HCT116 (cell line): ENCODE data around the gene PRM1. TPM values are rescaled to one million over a fixed set of nuclear protein-coding genes. Genes with fewer than 3 reads are reported as not detected.

Source experiments
- ATAC-seq: fragments of 200-7000 bp; cut with Tn5 transposase; 2 replicates; pipeline ENCODE4 v1.9.1; 2020; ENCODE audit warnings: mild to moderate bottlenecking, moderate library complexity
- BruUV-seq: library from RNA; stranded (reverse); fragments of 400-500 nt; replicated peaks from 2 replicates; lab custom pipeline; 2021; lab: Mats Ljungman, UMichigan
- CTCF ChIA-PET: fragments of 300-600 bp; sonication (Branson Sonifier 250); formaldehyde crosslinking; loops from one replicate; lab custom pipeline; 2021; ENCODE audit warnings: antibody characterized with exemption; lab: Charles Lee
- POLR2A ChIA-PET: fragments of 300-600, 350-600 bp; sonication (Branson Sonifier 250); formaldehyde crosslinking; loops from one replicate; lab custom pipeline; 2021; ENCODE audit warnings: antibody characterized with exemption; lab: Charles Lee
- RAD21 ChIA-PET, 2 experiments: fragments of 300-600 bp; sonication (Branson Sonifier 250); formaldehyde crosslinking; loops; one replicate each; lab custom pipeline; 2023; ENCODE audit warnings: low total read pairs in 2 of 2; ENCODE audit not compliant: uncharacterized antibody in 2 of 2, unreplicated experiment in 2 of 2, low non-redundant PET in 1 of 2; lab: Charles Lee
- DNase-seq: peaks from one replicate; pipeline ENCODE4 v3.0.0-alpha.2; 2010; ENCODE audit warnings: low read depth, low spot score
- H2AFZ ChIP-seq: fragments of 200-600 bp; shearing (Covaris generic), sonication (generic); 2 replicates; pipeline ENCODE4 v1.6.1; 2017; ENCODE audit warnings: low read depth, mixed run types, mixed read lengths, antibody characterized with exemption, low read length; ENCODE audit not compliant: poor library complexity, severe bottlenecking
- H3K27ac ChIP-seq: 2 replicates; pipeline ENCODE4 v1.5.1; 2012; ENCODE audit warnings: low read depth, low read length
- H3K27me3 ChIP-seq: fragments of 200-600 bp; sonication (generic); 2 replicates; pipeline ENCODE4 v1.6.1; 2016; ENCODE audit warnings: mixed run types, low read length, mixed read lengths; ENCODE audit not compliant: insufficient read depth
- H3K36me3 ChIP-seq, 2 experiments: fragments of 200-500 bp in 1 of 2; fragments of 200-600 bp in 1 of 2; sonication (Bioruptor generic) in 1 of 2; sonication (generic) in 1 of 2; 2 replicates each; pipeline versions ENCODE4 v1.5.1 to v1.6.1; 2014 to 2016; ENCODE audit warnings: low read length in 2 of 2, inconsistent platforms in 1 of 2, mixed read lengths in 1 of 2, mixed run types in 1 of 2; ENCODE audit not compliant: insufficient read depth in 2 of 2, control insufficient read depth in 1 of 2
- H3K4me1 ChIP-seq, 2 experiments: fragments of 200-600 bp in 1 of 2; sonication (generic) in 1 of 2; 2 replicates each; pipeline versions ENCODE4 v1.5.1 to v1.6.1; 2012 to 2017; ENCODE audit warnings: low read length in 2 of 2, inconsistent platforms in 1 of 2, mild to moderate bottlenecking in 1 of 2, mixed read lengths in 1 of 2, mixed run types in 1 of 2, moderate library complexity in 1 of 2; ENCODE audit not compliant: insufficient read depth in 2 of 2, control insufficient read depth in 1 of 2
- H3K4me2 ChIP-seq: fragments of 200-600 bp; sonication (generic); 2 replicates; pipeline ENCODE4 v1.6.1; 2017; ENCODE audit warnings: mixed run types, low read length, mixed read lengths
- H3K4me3 ChIP-seq, 2 experiments: fragments of 200-600 bp in 1 of 2; sonication (generic) in 1 of 2; replicated peaks in 1 of 2; 2 replicates each; pipeline ENCODE4 v1.5.1; 2011 to 2016; ENCODE audit warnings: low read length in 2 of 2, control low read depth in 1 of 2, low read depth in 1 of 2, mild to moderate bottlenecking in 1 of 2, mixed read lengths in 1 of 2, mixed run types in 1 of 2
- H3K79me2 ChIP-seq: fragments of 200-600 bp; sonication (generic); 2 replicates; pipeline ENCODE4 v1.6.1; 2017; ENCODE audit warnings: mild to moderate bottlenecking, mixed run types, low read length, moderate library complexity, mixed read lengths; ENCODE audit not compliant: insufficient read depth
- H3K9ac ChIP-seq: fragments of 200-600 bp; sonication (generic); 2 replicates; pipeline ENCODE4 v1.6.1; 2016; ENCODE audit warnings: low read length, mixed read lengths
- H3K9me2 ChIP-seq: fragments of 200-600 bp; sonication (generic), shearing (Covaris generic); 2 replicates; pipeline ENCODE4 v1.6.1; 2017; ENCODE audit warnings: mixed run types, mild to moderate bottlenecking, moderate library complexity; ENCODE audit not compliant: insufficient read depth
- H3K9me3 ChIP-seq, 2 experiments: fragments of 200-500 bp in 1 of 2; fragments of 200-600 bp in 1 of 2; sonication (Bioruptor generic) in 1 of 2; sonication (generic) in 1 of 2; 2 replicates each; pipeline ENCODE4 v1.6.1; 2014 to 2017; ENCODE audit warnings: low read length in 2 of 2, mixed read lengths in 2 of 2, inconsistent platforms in 1 of 2, low read depth in 1 of 2, mild to moderate bottlenecking in 1 of 2, mixed run types in 1 of 2, moderate library complexity in 1 of 2; ENCODE audit not compliant: control insufficient read depth in 1 of 2, insufficient read depth in 1 of 2
- H4K20me1 ChIP-seq: fragments of 200-600 bp; sonication (generic), shearing (Covaris generic); 2 replicates; pipeline ENCODE4 v1.6.1; 2017; ENCODE audit warnings: mixed run types, mild to moderate bottlenecking, moderate library complexity; ENCODE audit not compliant: insufficient read depth
- ATF3 ChIP-seq: IDR thresholded peaks from 2 replicates; pipeline ENCODE4 v1.6.1; 2012
- EZH2phosphoT487 ChIP-seq: fragments of 200-600 bp; IDR thresholded peaks from 2 replicates; pipeline ENCODE4 v1.6.1; 2018; ENCODE audit warnings: antibody characterized with exemption, borderline replicate concordance
- FOSL1 ChIP-seq: IDR thresholded peaks from 2 replicates; pipeline ENCODE4 v1.6.1; 2012; ENCODE audit warnings: low read depth
- JUND ChIP-seq: IDR thresholded peaks from 2 replicates; pipeline ENCODE4 v1.6.1; 2012
- MAX ChIP-seq: IDR thresholded peaks from 2 replicates; pipeline ENCODE4 v1.6.1; 2012
- POLR2AphosphoS5 ChIP-seq: IDR thresholded peaks from 2 replicates; pipeline ENCODE4 v1.6.1; 2011; ENCODE audit warnings: mild to moderate bottlenecking, low read depth, low read length, moderate library complexity
- SIN3A ChIP-seq: IDR thresholded peaks from 2 replicates; pipeline ENCODE4 v1.6.1; 2012; ENCODE audit warnings: low read depth
- SP1 ChIP-seq: IDR thresholded peaks from 2 replicates; pipeline ENCODE4 v1.6.1; 2012; ENCODE audit warnings: low read depth
- ZFX ChIP-seq: fragments of 450-650 bp; IDR thresholded peaks from 2 replicates; pipeline ENCODE4 v1.6.1; 2017
- intact Hi-C: fragments of 100-400 bp; cut with micrococcal nuclease; formaldehyde crosslinking; loops from 2 replicates; pipeline ENCODE4 v1.10.0; 2022
- total RNA-seq: library from RNA; stranded (reverse); gene quantifications from one replicate; pipeline ENCODE4 v1.2.1, GENCODE V29; 2021; ENCODE audit not compliant: unreplicated experiment

The PRM1 gene
- total RNA-seq, 1 experiment from 2014 or later, result not detected

- RAD21 ChIA-PET, result no interaction called here
- peaks cover 0 to 13% of the 10 kb centered on the region in 2 experiments; a peak in 2 of 4 replicates for H3K4me1 ChIP-seq
- H3K9ac ChIP-seq, result no peak overlapping the region
- H3K79me2 ChIP-seq, result no peaks in the 10 kb centered on the region
- ATAC-seq (no peak), DNase-seq (no peak)
- no peaks in the 10 kb centered on the region for H3K27me3 ChIP-seq
- POLR2A ChIA-PET, result interaction anchor here (0.9 kb wide), 1 partner anchor 14 kb away, joined by 3 read pairs; the partner anchor contains the start of gene SOCS1
- H2AFZ ChIP-seq, result no peak overlapping the region
- BruUV-seq, result no TSS peak
- intact Hi-C loops, result no loop called here
- CTCF ChIA-PET, result no interaction called here
- H3K9me2 ChIP-seq, result no peaks in the 10 kb centered on the region
- H3K9me3 ChIP-seq, result no peaks in the 10 kb centered on the region
- no peak overlapping the region for H3K4me3 ChIP-seq
- H3K36me3 ChIP-seq, result no peaks in the 10 kb centered on the region
- TF ChIP-seq FOSL1 (no peak), SIN3A (no peak), ATF3 (no peak), MAX (no peak), JUND (no peak), SP1 (no peak), EZH2phosphoT487 (no peak), ZFX (no peak), POLR2AphosphoS5 (no peak)
- TF ChIP-seq, all 23 proteins: peak for 0
- Histone ChIP-seq H4K20me1 (no peaks in the 10 kb centered on the region), H3K4me2 (no peak overlapping the region), H3K27ac (no peak overlapping the region)
Measured at GRCh38 chr16:11241480-11242204, 39.5 kb downstream of the PRM1 start.
